SW 1271 (cell line): ENCODE data around the gene VEPH1.
A peak's percentile ranks its signal among the peaks of the same experiment; 100 is the strongest.

Source experiments
- DNase-seq, 2 experiments: peaks; one replicate each; lab custom pipeline; 2025; lab: John Stamatoyannopoulos, UW

The VEPH1 gene

GRCh38 chr3:157523814-157524213, 20.6 kb upstream of the VEPH1 start:
- no peak for DNase-seq

GRCh38 chr3:157522648-157523047, 19.4 kb upstream of the VEPH1 start:
- DNase-seq: no peak

- DNase-seq: no peak
Observed at GRCh38 chr3:157520485-157521150, 17.4 kb upstream of the VEPH1 start.

GRCh38 chr3:157518881-157519280, 15.7 kb upstream of the VEPH1 start:
- no peak for DNase-seq

DNA sequence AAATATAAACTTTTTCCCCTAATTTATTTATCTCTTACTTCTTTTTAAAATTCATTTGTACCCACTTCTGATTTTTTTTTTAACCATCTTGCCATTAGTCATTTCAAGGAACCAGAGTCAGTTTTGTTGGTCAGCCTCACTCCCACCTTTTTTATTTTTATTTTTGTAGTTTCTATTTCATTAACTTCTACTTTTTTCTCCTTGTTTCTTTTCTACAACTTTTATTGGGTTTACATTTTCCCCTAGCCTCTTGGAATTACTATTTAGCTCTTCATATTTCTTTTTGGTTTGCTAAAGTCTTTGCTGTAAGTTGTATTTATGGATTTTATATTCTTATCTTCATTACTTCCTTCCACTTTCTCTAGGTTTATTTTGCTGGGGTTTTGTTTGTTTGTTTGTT, 13.7 kb upstream of the VEPH1 start:
- DNase-seq: no peak

DNA sequence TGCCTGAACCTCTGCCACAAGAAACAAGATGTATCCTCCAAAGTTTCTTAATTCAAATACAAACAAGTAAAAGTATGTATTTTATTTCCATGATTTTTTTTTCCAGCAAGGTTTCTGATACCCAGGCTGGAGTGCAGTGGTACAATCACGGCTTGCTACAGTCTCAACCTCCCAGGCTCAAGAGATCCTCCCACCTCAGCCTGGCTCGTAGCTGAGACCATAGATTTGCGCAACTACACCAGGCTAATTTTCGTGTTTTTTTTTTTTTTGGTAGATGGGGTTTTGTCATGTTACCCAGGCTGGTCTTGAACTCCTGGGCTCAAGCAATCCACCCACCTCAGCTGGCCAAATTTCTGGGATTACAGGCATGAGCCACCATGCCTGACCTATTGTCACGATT, 12.2 kb upstream of the VEPH1 start:
- no peak for DNase-seq

DNA sequence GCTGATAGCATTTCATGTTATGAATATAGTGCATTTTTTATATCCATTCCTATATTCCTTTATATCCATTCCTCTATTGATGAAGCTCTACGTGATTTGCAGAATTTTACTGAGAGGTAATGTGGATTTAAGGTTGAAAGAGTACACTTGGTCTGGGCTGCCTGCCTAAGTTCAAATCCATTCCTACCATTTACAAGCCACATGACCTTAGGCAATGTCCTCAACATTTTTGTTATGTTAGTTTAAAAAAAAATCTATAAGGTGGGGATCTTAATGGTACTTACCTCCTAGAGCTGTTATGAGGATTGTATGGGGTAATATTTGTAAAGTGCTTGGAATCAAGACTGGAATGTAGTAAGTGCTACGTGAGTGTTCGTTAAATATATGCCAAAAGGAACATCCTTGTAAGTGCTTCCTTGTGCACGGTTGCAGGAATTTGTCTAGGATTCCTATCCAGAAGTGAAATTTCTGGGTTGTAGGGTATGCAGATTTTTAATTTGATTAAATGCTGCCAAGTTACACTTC, 11.2 kb upstream of the VEPH1 start:
- no peak for DNase-seq

DNA sequence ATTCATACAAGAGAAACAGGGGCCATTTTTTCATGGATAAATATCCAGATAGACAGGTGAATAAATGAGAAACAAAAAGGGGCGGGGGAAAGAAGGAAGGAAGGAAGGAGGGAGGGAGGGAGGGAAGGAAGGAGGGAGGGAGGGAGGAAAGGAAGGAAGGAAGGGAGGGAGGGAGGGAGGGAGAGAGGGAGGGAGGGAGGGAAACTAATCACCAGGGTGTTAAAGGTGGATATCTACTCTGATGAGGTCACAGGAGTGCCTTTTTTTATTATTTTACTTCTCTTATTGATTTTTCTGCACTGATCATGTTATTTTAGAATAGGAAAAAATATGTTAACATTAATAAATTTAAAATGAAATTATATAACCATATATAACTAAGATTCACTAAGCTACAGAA, 10.4 kb upstream of the VEPH1 start:
- no peak for DNase-seq

DNA sequence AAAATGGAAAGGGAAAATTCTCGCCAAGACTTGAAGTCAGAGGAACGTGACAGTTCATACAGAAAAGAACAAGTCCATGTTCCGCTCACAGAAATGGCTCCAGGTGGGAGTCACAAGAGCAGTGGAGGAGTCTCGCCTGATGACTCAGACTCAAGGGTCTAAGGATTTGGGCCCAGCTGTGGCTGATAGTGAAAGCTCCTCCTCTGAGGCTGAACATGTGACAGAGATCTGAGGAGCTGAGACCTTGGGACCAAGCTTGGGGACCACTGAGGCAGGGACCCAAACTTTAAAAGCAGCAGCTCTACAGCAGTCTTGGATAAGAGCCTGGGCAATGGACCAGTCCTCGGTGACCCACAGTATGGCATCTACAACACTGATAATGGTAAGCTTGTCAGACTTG, 9.3 kb upstream of the VEPH1 start:
- no peak for DNase-seq

- DNase-seq: no peak
Observed at GRCh38 chr3:157508461-157508860, 5.2 kb upstream of the VEPH1 start.

GRCh38 chr3:157501863-157502262, 1.4 kb downstream of the VEPH1 start:
- no peak for DNase-seq

DNA sequence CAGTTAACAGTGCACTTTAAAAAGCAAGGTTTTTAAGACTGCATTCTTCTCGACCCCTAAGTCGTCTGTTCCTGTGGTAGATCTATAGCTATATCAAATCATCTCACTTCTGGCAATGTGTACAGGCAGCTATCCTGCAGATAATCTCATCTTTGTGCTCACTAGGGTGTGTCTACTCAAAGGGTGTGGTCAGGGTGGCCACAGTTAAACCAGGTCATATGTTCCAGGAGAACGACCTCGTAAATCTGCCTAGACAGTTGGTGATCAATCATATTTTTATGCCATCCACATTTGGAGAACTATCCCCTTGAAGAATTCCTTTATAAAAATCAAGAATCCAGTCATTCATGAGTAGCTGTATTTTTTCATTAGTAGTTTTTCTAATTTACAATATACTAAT, 3.0 kb downstream of the VEPH1 start:
- no peak for DNase-seq

- no peak for DNase-seq
Observed at GRCh38 chr3:157499342-157499963, 3.8 kb downstream of the VEPH1 start.

DNA sequence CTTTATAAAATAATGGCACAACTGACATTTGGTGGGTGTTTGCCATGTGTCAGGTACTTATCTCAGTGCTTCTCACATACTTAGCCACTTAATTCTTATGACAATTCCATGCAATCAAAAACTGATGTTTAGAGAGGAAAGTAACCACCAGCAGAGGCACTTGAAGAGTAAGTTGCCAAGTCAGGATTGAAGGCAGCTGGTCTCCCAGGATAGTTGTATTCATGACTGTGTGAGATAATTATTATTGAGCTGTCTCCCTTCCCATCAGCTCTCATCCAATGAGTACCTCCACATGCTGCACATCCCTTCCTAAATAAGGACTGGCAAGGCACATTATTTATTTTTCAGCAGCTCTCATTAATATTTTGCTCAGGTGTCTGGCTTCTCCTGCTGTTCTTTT, 4.8 kb downstream of the VEPH1 start:
- DNase-seq: no peak

- no peak for DNase-seq
Observed at GRCh38 chr3:157495846-157496245, 7.4 kb downstream of the VEPH1 start.

DNA sequence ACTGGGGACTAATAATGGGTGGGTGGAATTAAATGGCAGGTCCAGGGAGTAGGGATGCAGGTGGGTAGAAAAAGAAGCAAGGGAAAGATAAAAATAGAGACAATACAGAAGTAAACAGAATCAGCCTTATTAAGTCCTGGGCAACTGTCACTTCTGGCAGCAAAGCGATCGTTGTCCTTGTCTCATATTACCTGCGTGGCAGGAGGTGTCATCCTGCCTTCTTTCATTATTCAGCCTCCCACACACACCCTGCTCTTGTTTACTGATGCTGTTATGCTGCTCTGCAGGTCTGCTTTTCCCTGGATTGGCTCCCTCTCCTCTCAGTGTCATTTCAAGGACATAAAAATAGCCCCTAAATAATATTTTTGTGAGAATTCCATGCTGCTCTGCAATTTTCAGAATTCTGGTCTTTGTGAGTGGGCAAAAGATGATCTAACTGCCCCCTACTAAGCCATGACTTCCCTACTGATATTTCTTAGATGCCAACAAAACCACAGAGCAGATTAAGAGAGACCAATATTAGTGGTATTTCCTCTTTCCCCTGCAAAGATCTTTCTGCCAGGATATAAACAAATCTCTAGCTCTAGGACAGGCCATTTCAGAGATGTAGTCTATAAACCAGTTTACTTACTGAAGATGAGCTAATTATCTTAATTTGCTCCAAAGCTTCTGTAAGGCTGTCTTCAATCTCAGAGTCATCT, 8.5 kb downstream of the VEPH1 start:
- DNase-seq: no peak

GRCh38 chr3:157493627-157494550, 9.3 kb downstream of the VEPH1 start:
- peak in 1 of 2 experiments; percentile 58 for DNase-seq

DNA sequence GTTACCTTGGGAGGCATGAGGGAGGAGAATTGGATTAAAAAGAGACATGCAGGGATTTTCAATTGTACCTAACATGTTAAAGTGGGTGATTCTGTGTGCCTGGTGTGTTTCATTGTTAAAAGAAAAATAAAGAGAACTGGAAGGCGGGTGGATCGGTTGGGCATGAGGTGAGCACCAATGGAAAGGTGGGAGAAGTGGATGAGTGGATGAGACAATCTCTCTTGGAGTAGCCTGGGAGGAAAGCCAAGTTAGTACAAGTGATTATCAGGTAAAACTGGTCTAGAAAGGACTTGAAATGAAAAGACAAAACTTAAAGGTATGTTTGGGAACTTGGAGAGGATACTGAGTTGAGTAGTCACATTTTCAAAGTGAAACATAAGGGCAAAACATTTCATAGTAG, 12.1 kb downstream of the VEPH1 start:
- no peak for DNase-seq

DNA sequence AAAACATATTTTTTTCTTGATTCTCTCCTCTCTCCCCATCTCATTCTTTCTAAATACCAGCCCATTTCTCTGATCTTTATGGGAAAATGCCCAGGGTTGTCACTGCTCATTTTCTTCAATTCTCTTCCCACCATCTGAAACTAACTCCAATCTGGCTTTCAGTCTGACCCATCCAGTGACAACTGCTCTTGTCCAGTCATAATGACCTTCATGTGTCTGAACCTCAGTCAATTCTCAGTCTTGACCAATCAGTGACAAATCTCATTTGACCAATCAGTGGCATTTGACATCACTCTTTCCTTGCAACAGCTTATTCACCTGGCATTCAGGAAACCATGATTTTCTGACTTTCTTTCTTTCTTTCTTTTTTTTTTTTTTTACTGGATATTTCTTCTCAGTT, 15.1 kb downstream of the VEPH1 start:
- no peak for DNase-seq

- DNase-seq: no peak
Observed at GRCh38 chr3:157487339-157487738, 15.9 kb downstream of the VEPH1 start.

- no peak for DNase-seq
Observed at GRCh38 chr3:157479464-157480243, 23.6 kb downstream of the VEPH1 start.
